Thoracic aorta (tissue), 2 donors: ENCODE measurements around the gene TLE3. TPM values are rescaled to one million over a fixed set of nuclear protein-coding genes. Genes with fewer than 3 reads are reported as not detected.

ENCODE experiments used
- ATAC-seq: fragments of 150-250 bp; one replicate; pipeline ENCODE4 v1.8.0; 2017; ENCODE audit warnings: low read depth; ENCODE audit not compliant: insufficient number of reproducible peaks, low FRiP score
- DNase-seq: peaks from one replicate; pipeline ENCODE4 v3.0.0-alpha.2; 2020; ENCODE audit warnings: low spot score
- H3K27ac ChIP-seq, 2 donors: fragments of 200-600 bp; sonication (generic); 1 replicate in 1 of 2; 2 replicates in 1 of 2; pipeline ENCODE4 v1.5.1; 2016; ENCODE audit warnings: mild to moderate bottlenecking in 2 of 2, moderate library complexity in 2 of 2
- H3K27me3 ChIP-seq: fragments of 200-600 bp; sonication (generic); replicated peaks from 2 replicates; pipeline ENCODE4 v1.6.0; 2016; ENCODE audit warnings: mild to moderate bottlenecking; ENCODE audit not compliant: insufficient read depth
- H3K36me3 ChIP-seq: fragments of 200-600 bp; sonication (generic); one replicate; pipeline ENCODE4 v1.5.1; 2016
- H3K4me1 ChIP-seq, 2 donors: fragments of 200-600 bp; sonication (generic); 1 replicate in 1 of 2; 2 replicates in 1 of 2; pipeline versions ENCODE4 v1.5.1 to v1.6.0; 2016; ENCODE audit warnings: low read depth in 2 of 2, mild to moderate bottlenecking in 1 of 2; ENCODE audit not compliant: control insufficient read depth in 1 of 2
- H3K4me3 ChIP-seq: fragments of 200-600 bp; sonication (generic); 2 replicates; pipeline ENCODE4 v1.5.1; 2016; ENCODE audit warnings: mild to moderate bottlenecking
- H3K9me3 ChIP-seq: fragments of 200-600 bp; sonication (generic); 2 replicates; pipeline ENCODE4 v1.5.1; 2016
- CTCF ChIP-seq: fragments of 200-600 bp; sonication (generic); IDR thresholded peaks from one replicate; pipeline ENCODE4 v1.5.1; 2019; ENCODE audit warnings: antibody characterized with exemption
- total RNA-seq, 2 donors: library from RNA; depleted of rRNA; stranded (reverse); fragments of >200 nt; gene quantifications; one replicate each; pipeline versions ENCODE4 v1.1.0 to v1.2.3, GENCODE V29; 2016

The TLE3 gene
- total RNA-seq, 2 donors from 2014 or later = 78.3 to 124 TPM

GRCh38 chr15:70081612-70082011 lies 16.1 kb downstream of the TLE3 start:
- no peak for DNase-seq

GRCh38 chr15:70080347-70080746 lies 17.4 kb downstream of the TLE3 start:
- no peak for ATAC-seq
- H3K27me3 ChIP-seq = no peaks in the 10 kb centered on the region
- no peak for TF ChIP-seq CTCF
- H3K36me3 ChIP-seq = peaks cover 30% of the 10 kb centered on the region
- DNase-seq = no peak
- no peak overlapping the region for H3K4me3 ChIP-seq
- peaks cover 2 to 30% of the 10 kb centered on the region in 2 donors for H3K4me1 ChIP-seq
- H3K9me3 ChIP-seq = no peaks in the 10 kb centered on the region
- no peak overlapping the region for H3K27ac ChIP-seq

More at GRCh38 chr15:70081612-70082011, 16.1 kb downstream of the TLE3 start:
- ATAC-seq = no peak
- Histone ChIP-seq H3K4me3 (no peak overlapping the region), H3K4me1 (peaks cover 2 to 30% of the 10 kb centered on the region in 2 donors), H3K36me3 (peaks cover 25% of the 10 kb centered on the region), H3K27ac (no peak overlapping the region), H3K9me3 (no peaks in the 10 kb centered on the region), H3K27me3 (no peaks in the 10 kb centered on the region)
- TF ChIP-seq CTCF = no peak

GRCh38 chr15:70079888-70080287 lies 17.8 kb downstream of the TLE3 start:
- no peak for TF ChIP-seq CTCF
- no peak for DNase-seq
- peaks cover 2 to 30% of the 10 kb centered on the region in 2 donors for H3K4me1 ChIP-seq
- no peak overlapping the region for H3K27ac ChIP-seq
- H3K36me3 ChIP-seq = peaks cover 35% of the 10 kb centered on the region
- ATAC-seq = no peak
- no peak overlapping the region for H3K4me3 ChIP-seq
- H3K9me3 ChIP-seq = no peaks in the 10 kb centered on the region
- H3K27me3 ChIP-seq = no peaks in the 10 kb centered on the region

DNA sequence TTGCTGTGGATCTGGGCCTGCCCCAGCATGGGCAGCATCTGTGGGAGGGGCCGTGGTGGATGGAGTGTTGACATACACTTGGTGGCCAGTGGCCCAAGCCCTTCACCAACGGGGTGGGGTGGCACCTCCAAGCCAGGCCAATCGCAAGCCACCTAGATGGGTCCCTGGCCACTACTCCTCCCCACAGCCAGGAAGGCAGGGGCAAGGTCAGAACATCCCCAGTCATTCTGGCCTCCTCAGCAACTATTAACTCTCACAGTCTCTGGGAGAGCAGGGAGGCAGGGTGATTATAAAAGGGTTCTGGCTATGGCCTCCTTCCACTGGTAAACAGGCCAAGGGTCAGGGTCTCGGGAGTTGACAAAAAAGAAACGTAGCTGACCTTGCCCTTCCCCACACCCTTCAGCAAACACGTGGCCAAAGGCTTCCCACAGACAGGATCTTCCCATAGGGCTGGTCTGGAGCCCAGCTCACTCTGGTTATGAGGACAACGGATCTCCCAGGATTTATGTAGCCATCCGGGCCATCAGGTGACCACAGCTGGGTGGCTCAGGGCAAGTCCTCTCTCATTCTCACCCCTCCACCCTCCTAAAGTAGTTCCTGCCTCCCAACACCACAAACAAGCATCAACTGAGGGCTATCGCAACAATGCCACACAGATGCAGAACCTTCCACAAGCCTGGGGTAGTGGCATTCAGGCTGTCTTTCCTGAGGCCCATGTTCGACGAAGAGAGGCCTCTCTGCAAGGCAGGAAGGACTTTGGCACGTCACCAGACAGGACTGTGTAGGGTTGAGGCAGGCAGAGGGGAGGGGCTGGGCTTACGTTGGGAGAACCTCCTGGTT lies 18.9 kb downstream of the TLE3 start:
- Histone ChIP-seq H3K27me3 (no peaks in the 10 kb centered on the region), H3K4me1 (peaks cover 2 to 30% of the 10 kb centered on the region in 2 donors), H3K9me3 (no peaks in the 10 kb centered on the region), H3K36me3 (peaks cover 40% of the 10 kb centered on the region), H3K4me3 (no peak overlapping the region), H3K27ac (no peak overlapping the region)
- no peak for TF ChIP-seq CTCF
- ATAC-seq (no peak), DNase-seq (no peak)

- ATAC-seq (no peak), DNase-seq (no peak)
- H3K27me3 ChIP-seq = no peaks in the 10 kb centered on the region
- H3K27ac ChIP-seq = no peak overlapping the region
- no peak overlapping the region for H3K4me3 ChIP-seq
- peaks cover 49% of the 10 kb centered on the region for H3K36me3 ChIP-seq
- TF ChIP-seq CTCF = no peak
- no peaks in the 10 kb centered on the region for H3K9me3 ChIP-seq
- peaks cover 2 to 30% of the 10 kb centered on the region in 2 donors for H3K4me1 ChIP-seq
Observed at GRCh38 chr15:70077188-70078147, 20.2 kb downstream of the TLE3 start.
